Adrenal gland (tissue), 12 donors: ENCODE measurements around the gene PTPN3. TPM values are rescaled to one million over a fixed set of nuclear protein-coding genes. Genes with fewer than 3 reads are reported as not detected.

Source experiments
- DNase-seq, 7 donors: peaks; one replicate each; pipeline ENCODE4 v3.0.0-alpha.2; 2019 to 2020
- H3K27ac ChIP-seq, 5 donors: fragments of 200-600 bp; sonication (generic) in 4 of 5; 1 replicate in 3 of 5; 2 replicates in 2 of 5; pipeline versions ENCODE4 v1.5.1 to v1.8.0; 2016 to 2020; ENCODE audit warnings: mild to moderate bottlenecking in 1 of 5
- H3K27me3 ChIP-seq: fragments of 200-600 bp; 2 replicates; pipeline ENCODE4 v1.8.0; 2021
- H3K36me3 ChIP-seq, 2 donors: fragments of 200-600 bp; replicated peaks in 1 of 2; 1 replicate in 1 of 2; 2 replicates in 1 of 2; pipeline versions ENCODE4 v1.5.1 to v1.8.0; 2018 to 2022
- H3K4me1 ChIP-seq, 2 donors: fragments of 200-600 bp; replicated peaks in 1 of 2; 1 replicate in 1 of 2; 2 replicates in 1 of 2; pipeline versions ENCODE4 v1.5.1 to v1.8.0; 2018 to 2021
- H3K4me3 ChIP-seq, 4 donors: fragments of 200-600 bp; sonication (generic) in 3 of 4; one replicate each; pipeline ENCODE4 v1.5.1; 2016 to 2018
- H3K9me3 ChIP-seq, 3 donors: fragments of 200-600 bp; sonication (generic) in 1 of 3; replicated peaks in 1 of 3; 1 replicate in 2 of 3; 2 replicates in 1 of 3; pipeline versions ENCODE4 v1.5.1 to v1.8.0; 2016 to 2021
- CTCF ChIP-seq, 6 experiments: fragments of 450-650 bp in 4 of 6; fragments of 200-600 bp in 2 of 6; sonication (generic) in 1 of 6; IDR thresholded peaks; 1 replicate in 5 of 6; 2 replicates in 1 of 6; pipeline versions ENCODE4 v1.5.1 to v1.8.0; 2016 to 2021; ENCODE audit warnings: antibody characterized with exemption in 6 of 6, mild to moderate bottlenecking in 2 of 6, moderate library complexity in 1 of 6
- POLR2A ChIP-seq, 2 donors: fragments of 450-650 bp; IDR thresholded peaks; one replicate each; pipeline ENCODE4 v1.6.1; 2017; ENCODE audit warnings: antibody characterized with exemption in 2 of 2, mild to moderate bottlenecking in 2 of 2, moderate library complexity in 1 of 2
- WGBS, 4 donors: extraction: QIAGEN DNeasy Blood & Tissue Kit in 2 of 4; methylation state at CpG; one replicate each; pipeline versions ENCODE4 v1.1.5 to v1.1.7; 2013 to 2017; 5-methylcytosine and 5-hydroxymethylcytosine counted together
- intact Hi-C, 2 donors: fragments of 100-400 bp; cut with DNase I; formaldehyde crosslinking; loops; one replicate each; pipeline versions ENCODE4 v1.14.1 to v1.15.0; 2022 to 2023
- polyA plus RNA-seq, 3 donors: library from polyadenylated mRNA; stranded (reverse); fragments of 200-250 nt in 2 of 3; fragments of 350-450 nt in 1 of 3; fragmentation: Illumina TruSeq in 1 of 3; extraction: RNeasy Lipid Tissue Mini Kit (QIAGEN cat#74804) in 1 of 3; gene quantifications; one replicate each; pipeline ENCODE4 v1.2.3, GENCODE V29; 2013 to 2014
- total RNA-seq, 9 donors: library from RNA; depleted of rRNA in 4 of 9; stranded (reverse); fragments of >200 nt in 4 of 9; fragments of 120-200 nt in 1 of 9; fragmentation: NEBNext Ultra II Directional in 1 of 9; extraction: Animal tissue kit (Norgen Biotek cat#: 25700) in 1 of 9; gene quantifications; one replicate each; pipeline versions ENCODE4 v1.1.0 to v1.2.4, GENCODE V29; 2013 to 2023
- donor health status: healthy with polysubstance abuse.
- donor health status: Bipolar disorder and iron deficiency.
- donor health status: DM: yes; HTN: yes; CAD: no.
- donor health status: DM: no; HTN: no; CAD: no.
- donor health status: DM: no; HTN: no; CAD: no.
- donor health status: DM: yes; HTN: yes; CAD: no.

PTPN3 gene
- total and polyA plus RNA-seq, 12 donors: 1.6 to 6.1 (median 3.0) TPM

- Histone ChIP-seq H3K27ac (no peak overlapping the region), H3K4me1 (no peaks in the 10 kb centered on the region), H3K9me3 (no peaks in the 10 kb centered on the region), H3K4me3 (no peak overlapping the region), H3K27me3 (no peaks in the 10 kb centered on the region), H3K36me3 (no peaks in the 10 kb centered on the region)
- no peak for TF ChIP-seq CTCF (IDR thresholded peaks at IDR 0.05)
- no peak for TF ChIP-seq POLR2A (IDR thresholded peaks at IDR 0.05)
- DNase-seq: no peak
- intact Hi-C loops: no loop called here
- 73 to 80% (median 79%) methylated on average over 12 of the region's 12 CpGs for whole genome bisulfite sequencing, 4 donors
These were observed 31.2 kb downstream of the PTPN3 start for GRCh38 chr9:109466623-109467590.

GRCh38 chr9:109463924-109464625, 34.0 kb downstream of the PTPN3 start:
- intact Hi-C loops: no loop called here
- DNase-seq: no peak
- Histone ChIP-seq H3K27me3 (no peaks in the 10 kb centered on the region), H3K9me3 (no peaks in the 10 kb centered on the region), H3K4me3 (no peak overlapping the region), H3K36me3 (no peaks in the 10 kb centered on the region), H3K4me1 (peaks cover 5 to 6% of the 10 kb centered on the region in 2 donors), H3K27ac (no peak overlapping the region)
- TF ChIP-seq CTCF (IDR thresholded peaks at IDR 0.05): no peak
- no peak for TF ChIP-seq POLR2A (IDR thresholded peaks at IDR 0.05)
- 83 to 95% (median 88%) methylated on average over 7 of the region's 7 CpGs for WGBS, 4 donors

GRCh38 chr9:109460576-109460975, 37.5 kb downstream of the PTPN3 start:
- intact Hi-C loops: no loop called here
- no peaks in the 10 kb centered on the region for H3K36me3 ChIP-seq
- DNase-seq: no peak
- TF ChIP-seq CTCF (IDR thresholded peaks at IDR 0.05): no peak
- H3K9me3 ChIP-seq: no peaks in the 10 kb centered on the region
- WGBS, 4 donors: 80 to 89% (median 87%) methylated on average over 6 of the region's 6 CpGs
- H3K4me1 ChIP-seq: peaks cover 5 to 9% of the 10 kb centered on the region in 2 donors
- H3K27me3 ChIP-seq: no peaks in the 10 kb centered on the region
- no peak overlapping the region for H3K4me3 ChIP-seq
- no peak overlapping the region for H3K27ac ChIP-seq

- DNase-seq: no peak
- Histone ChIP-seq H3K36me3 (no peaks in the 10 kb centered on the region), H3K9me3 (no peaks in the 10 kb centered on the region), H3K4me1 (peaks cover 5 to 9% of the 10 kb centered on the region in 2 donors), H3K27ac (no peak overlapping the region), H3K4me3 (no peak overlapping the region), H3K27me3 (no peaks in the 10 kb centered on the region)
- 83 to 95% (median 90%) methylated on average over 4 of the region's 4 CpGs for WGBS, 4 donors
- TF ChIP-seq POLR2A (IDR thresholded peaks at IDR 0.05): no peak
- no peak for TF ChIP-seq CTCF (IDR thresholded peaks at IDR 0.05)
- intact Hi-C loops: no loop called here
These were observed 38.7 kb downstream of the PTPN3 start for GRCh38 chr9:109459423-109459822.
